Neural crest cell (in vitro differentiated cells): ENCODE measurements around the gene PIK3CG. TPM values are rescaled to one million over a fixed set of nuclear protein-coding genes. Genes with fewer than 3 reads are reported as not detected.

Experiments used
- DNase-seq: peaks from one replicate; pipeline ENCODE4 v3.0.0; 2021; ENCODE audit warnings: low read depth, mixed read lengths, low spot score
- H3K27ac Mint-ChIP-seq: one replicate; pipeline ENCODE4 v1.8.0; 2021; ENCODE audit warnings: mild to moderate bottlenecking, mixed read lengths; ENCODE audit not compliant: unreplicated experiment
- H3K27me3 Mint-ChIP-seq: 2 replicates; pipeline ENCODE4 v1.8.0; 2021; ENCODE audit warnings: low read depth, mild to moderate bottlenecking, mixed read lengths
- H3K36me3 Mint-ChIP-seq: 2 replicates; pipeline ENCODE4 v1.8.0; 2021; ENCODE audit warnings: low read depth, mild to moderate bottlenecking, mixed read lengths
- H3K4me1 Mint-ChIP-seq: 2 replicates; pipeline ENCODE4 v1.8.0; 2021; ENCODE audit warnings: mixed read lengths
- H3K4me3 Mint-ChIP-seq: one replicate; pipeline ENCODE4 v1.8.0; 2021; ENCODE audit warnings: mild to moderate bottlenecking, mixed read lengths
- H3K9me3 Mint-ChIP-seq: 2 replicates; pipeline ENCODE4 v1.8.0; 2021; ENCODE audit warnings: mixed read lengths
- CTCF ChIP-seq: fragments of 200-600 bp; sonication (generic); conservative IDR thresholded peaks from 2 replicates; pipeline ENCODE4 v1.5.0; 2021; ENCODE audit warnings: antibody characterized with exemption, mild to moderate bottlenecking
- total RNA-seq: library from RNA; stranded (reverse); gene quantifications from 2 replicates; pipeline ENCODE4 v1.2.1, GENCODE V29; 2021

Gene PIK3CG
- total RNA-seq, 1 donor from 2014 or later, result not detected

DNA sequence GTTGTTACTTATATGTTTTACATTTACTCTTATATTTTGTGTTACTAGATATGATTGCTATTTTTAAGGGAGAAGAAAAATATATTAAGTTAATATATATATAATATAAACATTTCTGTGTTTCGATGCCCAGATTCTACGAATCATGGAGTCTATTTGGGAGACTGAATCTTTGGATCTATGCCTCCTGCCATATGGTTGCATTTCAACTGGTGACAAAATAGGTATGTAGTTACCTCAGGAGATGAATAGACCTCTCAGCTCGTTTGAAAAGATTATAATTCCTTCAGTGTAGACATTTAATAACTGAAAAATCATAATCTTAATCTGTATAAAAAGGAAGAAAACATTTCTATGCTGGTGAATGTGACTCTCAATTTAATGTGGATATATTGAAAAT is 16.9 kb downstream of the PIK3CG start:
- H3K4me1 Mint-ChIP-seq, result peaks cover 18% of the 10 kb centered on the region
- H3K27me3 Mint-ChIP-seq, result no peaks in the 10 kb centered on the region
- TF ChIP-seq CTCF, result no peak
- H3K9me3 Mint-ChIP-seq, result peaks cover 12% of the 10 kb centered on the region
- no peaks in the 10 kb centered on the region for H3K36me3 Mint-ChIP-seq
- H3K27ac Mint-ChIP-seq, result no peak overlapping the region
- no peak for DNase-seq
- no peak overlapping the region for H3K4me3 Mint-ChIP-seq

GRCh38 chr7:106883456-106884026 is 18.5 kb downstream of the PIK3CG start:
- no peak overlapping the region for H3K27ac Mint-ChIP-seq
- no peak for TF ChIP-seq CTCF
- H3K4me3 Mint-ChIP-seq, result no peak overlapping the region
- no peaks in the 10 kb centered on the region for H3K36me3 Mint-ChIP-seq
- peaks cover 18% of the 10 kb centered on the region for H3K4me1 Mint-ChIP-seq
- no peaks in the 10 kb centered on the region for H3K27me3 Mint-ChIP-seq
- H3K9me3 Mint-ChIP-seq, result peaks cover 12% of the 10 kb centered on the region
- no peak for DNase-seq

- no peaks in the 10 kb centered on the region for H3K36me3 Mint-ChIP-seq
- no peak for DNase-seq
- no peak overlapping the region for H3K4me3 Mint-ChIP-seq
- H3K4me1 Mint-ChIP-seq, result peaks cover 18% of the 10 kb centered on the region
- H3K27me3 Mint-ChIP-seq, result no peaks in the 10 kb centered on the region
- no peak for TF ChIP-seq CTCF
- no peak overlapping the region for H3K27ac Mint-ChIP-seq
- peaks cover 12% of the 10 kb centered on the region for H3K9me3 Mint-ChIP-seq
These were observed 20.6 kb downstream of the PIK3CG start for GRCh38 chr7:106885652-106886051.

- H3K4me3 Mint-ChIP-seq, result no peak overlapping the region
- H3K27me3 Mint-ChIP-seq, result no peaks in the 10 kb centered on the region
- H3K4me1 Mint-ChIP-seq, result peaks cover 18% of the 10 kb centered on the region
- H3K9me3 Mint-ChIP-seq, result peaks cover 12% of the 10 kb centered on the region
- DNase-seq, result no peak
- TF ChIP-seq CTCF, result no peak
- H3K27ac Mint-ChIP-seq, result peak overlapping the region; percentile 12
- H3K36me3 Mint-ChIP-seq, result no peaks in the 10 kb centered on the region
These were observed 22.3 kb downstream of the PIK3CG start for GRCh38 chr7:106887421-106887820.

- DNase-seq, result no peak
- Mint-ChIP-seq H3K9me3 (peaks cover 12% of the 10 kb centered on the region), H3K36me3 (no peaks in the 10 kb centered on the region), H3K4me1 (peaks cover 13% of the 10 kb centered on the region), H3K27ac (no peak overlapping the region), H3K27me3 (no peaks in the 10 kb centered on the region), H3K4me3 (no peak overlapping the region)
- no peak for TF ChIP-seq CTCF
These were observed 23.1 kb downstream of the PIK3CG start for GRCh38 chr7:106888204-106888603.
